Measurements from ENCODE around the gene ARHGAP26. TPM values are rescaled to one million over a fixed set of nuclear protein-coding genes. Genes with fewer than 3 reads are reported as not detected.

ARHGAP26 gene
- total RNA-seq, 1 experiment from 2014 or later = 54.3 TPM

GRCh38 chr5:143129910-143130612 lies 359.9 kb downstream of the ARHGAP26 start:
- H3K27me3 Mint-ChIP-seq (ENCODE audit: insufficient read depth, unreplicated experiment) = no peaks in the 10 kb centered on the region
- TF ChIP-seq CTCF (IDR thresholded peaks at IDR 0.05; ENCODE audit: unreplicated experiment) = no peak
- H3K9me3 Mint-ChIP-seq (ENCODE audit: unreplicated experiment) = no peaks in the 10 kb centered on the region
- intact Hi-C loops (cut with micrococcal nuclease) = no loop called here
- H3K4me1 Mint-ChIP-seq (ENCODE audit: insufficient read depth, unreplicated experiment) = peaks cover 22% of the 10 kb centered on the region
- no TSS peak for BruUV-seq (replicated peaks)
- no peaks in the 10 kb centered on the region for H3K36me3 Mint-ChIP-seq (ENCODE audit: insufficient read depth, unreplicated experiment)
- H3K4me3 Mint-ChIP-seq (ENCODE audit: unreplicated experiment) = no peak overlapping the region
- CTCF ChIA-PET = interaction anchor here (0.6 to 2.4 kb wide), 9 partner anchors 9 to 1010 kb away, joined by 3 to 10 read pairs (median 4); no protein-coding TSS in a partner anchor
- POLR2A ChIA-PET = interaction anchor here (0.7 to 1.2 kb wide), 3 partner anchors 11 to 19 kb away, joined by 3 to 5 read pairs (median 5); no protein-coding TSS in a partner anchor
- DNase-seq (ENCODE audit: unreplicated experiment) = no peak
- H3K27ac Mint-ChIP-seq (ENCODE audit: low read depth, unreplicated experiment) = no peak overlapping the region

GRCh38 chr5:143130613-143131305 lies 360.6 kb downstream of the ARHGAP26 start:
- Mint-ChIP-seq H3K36me3 (ENCODE audit: insufficient read depth, unreplicated experiment) (no peaks in the 10 kb centered on the region), H3K27ac (ENCODE audit: low read depth, unreplicated experiment) (no peak overlapping the region), H3K4me3 (ENCODE audit: unreplicated experiment) (no peak overlapping the region), H3K27me3 (ENCODE audit: insufficient read depth, unreplicated experiment) (no peaks in the 10 kb centered on the region), H3K4me1 (ENCODE audit: insufficient read depth, unreplicated experiment) (peaks cover 26% of the 10 kb centered on the region), H3K9me3 (ENCODE audit: unreplicated experiment) (no peaks in the 10 kb centered on the region)
- POLR2A ChIA-PET = interaction anchor here (0.6 to 1.4 kb wide), 6 partner anchors 10 to 79 kb away, joined by 3 to 5 read pairs (median 4); no protein-coding TSS in a partner anchor
- CTCF ChIA-PET = interaction anchor here (1.0 to 2.4 kb wide), 4 partner anchors 8 to 128 kb away, joined by 3 to 10 read pairs (median 4); no protein-coding TSS in a partner anchor
- no TSS peak for BruUV-seq (replicated peaks)
- TF ChIP-seq CTCF (IDR thresholded peaks at IDR 0.05; ENCODE audit: unreplicated experiment) = no peak
- no peak for DNase-seq (ENCODE audit: unreplicated experiment)
- intact Hi-C loops (cut with micrococcal nuclease) = no loop called here

- Mint-ChIP-seq H3K4me1 (ENCODE audit: insufficient read depth, unreplicated experiment) (peaks cover 32% of the 10 kb centered on the region), H3K27me3 (ENCODE audit: insufficient read depth, unreplicated experiment) (no peaks in the 10 kb centered on the region), H3K27ac (ENCODE audit: low read depth, unreplicated experiment) (no peak overlapping the region), H3K4me3 (ENCODE audit: unreplicated experiment) (no peak overlapping the region), H3K9me3 (ENCODE audit: unreplicated experiment) (no peaks in the 10 kb centered on the region), H3K36me3 (ENCODE audit: insufficient read depth, unreplicated experiment) (no peaks in the 10 kb centered on the region)
- DNase-seq (ENCODE audit: unreplicated experiment) = no peak
- no peak for TF ChIP-seq CTCF (IDR thresholded peaks at IDR 0.05; ENCODE audit: unreplicated experiment)
- CTCF ChIA-PET = interaction anchor here (0.5 to 1.1 kb wide), 7 partner anchors 8 to 1939 kb away, joined by 3 to 5 read pairs (median 3); partner anchors contain the start of gene NR3C1
- no TSS peak for BruUV-seq (replicated peaks)
- intact Hi-C loops (cut with micrococcal nuclease) = no loop called here
- POLR2A ChIA-PET = interaction anchor here (0.7 to 1.7 kb wide), 5 partner anchors 9 to 90 kb away, joined by 3 to 5 read pairs (median 4); no protein-coding TSS in a partner anchor
Observed at GRCh38 chr5:143131972-143132371, 361.8 kb downstream of the ARHGAP26 start.

GRCh38 chr5:143132739-143133138 lies 362.6 kb downstream of the ARHGAP26 start:
- TF ChIP-seq CTCF (IDR thresholded peaks at IDR 0.05; ENCODE audit: unreplicated experiment) = no peak
- DNase-seq (ENCODE audit: unreplicated experiment) = no peak
- no TSS peak for BruUV-seq (replicated peaks)
- H3K36me3 Mint-ChIP-seq (ENCODE audit: insufficient read depth, unreplicated experiment) = no peaks in the 10 kb centered on the region
- no peak overlapping the region for H3K4me3 Mint-ChIP-seq (ENCODE audit: unreplicated experiment)
- CTCF ChIA-PET = interaction anchor here (0.6 to 1.8 kb wide), 11 partner anchors 8 to 219 kb away, joined by 3 to 6 read pairs (median 4); no protein-coding TSS in a partner anchor
- H3K4me1 Mint-ChIP-seq (ENCODE audit: insufficient read depth, unreplicated experiment) = peaks cover 32% of the 10 kb centered on the region
- H3K27me3 Mint-ChIP-seq (ENCODE audit: insufficient read depth, unreplicated experiment) = no peaks in the 10 kb centered on the region
- POLR2A ChIA-PET = interaction anchor here (0.6 to 3.0 kb wide), 17 partner anchors 8 to 268 kb away, joined by 3 to 22 read pairs (median 5); no protein-coding TSS in a partner anchor
- H3K27ac Mint-ChIP-seq (ENCODE audit: low read depth, unreplicated experiment) = no peak overlapping the region
- H3K9me3 Mint-ChIP-seq (ENCODE audit: unreplicated experiment) = no peaks in the 10 kb centered on the region
- intact Hi-C loops (cut with micrococcal nuclease) = no loop called here

Data from MCF 10A (cell line).